ENCODE measurements around the gene BTNL2.

BTNL2 gene

DNA sequence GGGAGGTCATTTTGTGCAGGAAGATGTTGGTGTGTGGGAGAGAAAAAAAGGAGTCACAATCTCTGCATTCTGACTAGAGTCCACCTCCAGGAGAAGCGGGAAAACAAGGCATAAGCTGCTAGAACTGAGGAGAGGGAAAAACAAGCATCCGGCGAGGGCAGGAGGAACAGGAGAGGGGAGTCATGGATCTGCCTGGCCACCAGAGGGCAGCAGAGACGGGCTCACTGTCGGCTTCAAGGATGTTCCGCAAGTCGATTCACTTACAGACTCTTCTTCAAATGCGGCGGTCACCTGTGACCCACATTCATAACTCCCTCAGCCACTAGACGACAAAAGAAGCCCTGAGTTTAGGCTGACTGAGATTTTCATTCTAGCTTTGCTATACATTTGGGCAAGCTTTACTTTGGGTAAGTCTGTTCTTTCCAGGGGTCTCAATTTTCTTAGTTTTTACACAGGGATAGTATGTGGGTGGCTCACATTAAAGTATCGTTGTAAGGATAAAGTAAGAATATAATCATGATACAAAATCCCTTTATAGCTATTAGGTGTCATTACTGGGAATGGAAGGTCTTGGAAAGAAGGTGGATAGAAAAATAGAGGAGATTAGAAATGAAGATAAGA is 6.6 kb upstream of the BTNL2 start:
- peak; percentile 88 for DNase-seq

DNA sequence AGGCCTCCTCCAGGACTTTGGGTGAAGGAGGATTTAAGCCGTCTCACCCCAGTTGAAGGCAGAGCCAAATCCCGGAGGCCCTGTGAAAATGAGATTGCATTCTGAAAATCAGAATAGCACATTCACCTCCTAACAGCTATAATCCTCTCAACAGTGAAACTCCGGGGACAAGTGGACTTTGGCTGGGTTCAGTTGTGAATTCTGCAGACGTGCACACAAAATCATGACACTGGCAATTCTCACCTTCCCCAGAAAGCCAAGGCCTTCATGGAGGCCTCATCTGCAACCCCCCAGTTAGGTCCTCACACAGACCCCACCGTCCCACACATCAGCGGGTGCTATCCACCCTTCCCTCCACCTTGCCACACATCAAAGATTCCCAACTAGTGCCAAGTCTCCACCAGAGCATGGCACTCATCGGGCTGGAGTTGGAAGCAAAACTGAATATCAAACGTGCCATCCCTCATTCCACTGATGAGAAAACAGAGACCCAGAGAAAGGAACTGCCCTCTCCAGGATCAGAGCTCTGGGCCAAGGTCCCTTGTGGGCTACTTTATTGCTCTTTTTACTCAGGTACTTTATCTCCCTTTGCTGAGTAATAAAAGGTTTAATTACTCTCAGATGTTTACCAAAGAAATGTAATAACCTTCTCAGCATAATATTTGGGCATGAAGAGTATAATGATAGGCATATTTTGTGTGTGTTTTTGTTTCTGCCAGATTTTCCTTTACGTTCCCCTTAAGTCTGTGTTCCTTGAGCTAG is 4.8 kb upstream of the BTNL2 start:
- DNase-seq, result no peak

DNA sequence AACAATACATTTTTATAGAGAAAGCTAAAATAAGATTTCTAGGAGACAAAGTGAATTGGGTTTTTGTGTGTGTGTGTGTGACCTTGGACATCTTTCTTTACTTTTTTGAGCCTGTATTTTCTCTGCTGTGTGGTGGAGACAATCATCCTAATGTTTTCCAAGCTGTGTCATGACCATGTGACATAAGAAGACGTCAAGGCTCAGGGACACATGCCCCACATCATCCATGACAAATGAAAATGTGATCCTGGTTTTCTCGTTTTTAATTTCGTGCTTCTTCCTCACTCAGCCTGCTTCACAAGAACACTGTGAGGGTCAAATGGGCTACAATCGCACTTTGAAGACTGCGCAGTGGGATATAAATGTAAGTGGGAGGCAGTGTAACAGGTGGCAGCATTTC is 3.9 kb upstream of the BTNL2 start:
- no peak for DNase-seq

DNA sequence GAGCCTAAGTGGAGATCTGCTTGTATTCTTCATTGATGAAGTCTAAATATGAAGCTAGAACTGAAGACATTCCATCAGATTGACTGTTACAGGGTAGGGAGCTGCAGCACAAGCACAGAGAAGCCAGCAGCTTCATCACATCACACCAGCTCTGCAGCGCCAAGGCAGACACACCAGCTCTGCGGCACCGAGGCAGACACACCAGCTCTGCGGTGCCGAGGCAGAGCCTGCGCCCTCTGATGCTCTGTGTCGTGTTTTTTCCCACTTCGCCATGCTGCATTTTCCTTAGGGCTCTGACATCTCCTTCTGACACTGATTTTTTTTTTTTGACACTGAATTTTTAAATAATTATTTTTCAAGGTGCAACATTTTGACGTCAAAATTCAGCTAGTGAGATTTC is 784 bp downstream of the BTNL2 start:
- no peak for DNase-seq

DNA sequence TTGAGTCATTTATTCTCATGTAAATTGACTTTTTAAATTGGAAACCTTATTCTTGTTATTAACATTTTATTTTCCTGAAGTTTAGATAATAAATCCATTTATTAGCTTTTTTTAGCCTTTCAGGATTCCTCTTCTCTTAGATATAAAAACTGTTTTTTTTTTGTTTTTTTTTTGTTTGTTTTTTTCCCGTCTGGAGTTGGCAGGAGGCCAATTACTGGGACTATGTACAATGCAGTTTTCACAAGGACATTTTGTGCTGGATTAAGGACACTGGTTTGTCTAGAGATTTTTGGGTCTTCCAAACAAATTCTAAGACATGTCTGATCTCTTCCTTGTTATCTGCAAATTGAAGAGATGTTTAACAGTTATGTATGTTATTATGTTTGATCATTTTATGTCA is 1.3 kb downstream of the BTNL2 start:
- no peak for DNase-seq

DNA sequence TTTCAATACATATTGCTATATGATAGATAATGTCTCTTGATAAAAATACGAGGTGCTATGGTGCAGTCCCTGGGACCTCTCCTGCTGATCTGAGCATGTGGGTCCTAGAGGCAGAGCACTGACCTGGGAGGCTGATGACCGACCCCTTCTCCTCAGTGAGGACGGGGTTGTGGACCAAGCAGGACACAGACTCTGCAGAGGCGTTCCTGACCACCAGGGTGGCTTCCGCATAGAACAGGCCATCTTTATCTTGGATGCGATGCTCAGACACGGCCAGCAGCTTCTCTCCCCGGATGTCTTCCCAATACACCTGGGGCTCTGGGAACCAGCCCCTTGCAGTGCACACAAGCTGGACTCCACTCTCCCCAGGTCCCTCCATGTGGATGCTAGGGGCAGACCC is 4.2 kb downstream of the BTNL2 start:
- DNase-seq, result no peak

DNA sequence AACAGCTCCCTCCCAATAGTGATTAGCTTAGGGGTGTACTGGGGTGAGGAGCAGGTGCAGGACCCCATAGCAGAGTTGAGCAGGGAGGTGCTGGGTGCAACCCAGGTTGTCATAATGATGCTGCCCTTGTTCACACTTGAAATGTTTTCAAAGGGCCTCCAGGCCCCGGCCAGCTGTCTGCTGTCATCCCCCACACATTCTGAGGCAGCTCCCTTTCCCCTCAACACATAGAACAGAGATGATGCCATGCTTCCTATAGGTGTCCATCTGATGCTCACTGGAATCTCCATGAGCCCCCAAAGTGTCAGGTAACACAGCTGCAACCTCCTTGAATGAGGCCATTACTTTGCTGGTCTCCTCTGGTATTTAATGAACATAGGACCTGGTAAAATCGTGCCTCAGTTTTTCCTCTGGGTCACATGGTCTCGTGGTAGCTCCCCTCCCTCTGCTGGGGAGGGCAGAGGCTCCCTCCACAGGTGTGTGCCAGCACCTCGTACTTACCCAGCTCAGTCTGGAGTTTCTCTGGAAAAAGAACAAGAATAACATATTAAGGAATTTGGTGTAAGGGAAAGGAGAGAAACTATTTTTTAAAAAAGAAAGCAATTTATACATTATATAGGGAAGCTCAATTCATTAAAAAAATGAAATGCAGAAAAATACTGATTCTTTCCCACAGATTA is 5.6 kb downstream of the BTNL2 start:
- DNase-seq, result no peak

DNA sequence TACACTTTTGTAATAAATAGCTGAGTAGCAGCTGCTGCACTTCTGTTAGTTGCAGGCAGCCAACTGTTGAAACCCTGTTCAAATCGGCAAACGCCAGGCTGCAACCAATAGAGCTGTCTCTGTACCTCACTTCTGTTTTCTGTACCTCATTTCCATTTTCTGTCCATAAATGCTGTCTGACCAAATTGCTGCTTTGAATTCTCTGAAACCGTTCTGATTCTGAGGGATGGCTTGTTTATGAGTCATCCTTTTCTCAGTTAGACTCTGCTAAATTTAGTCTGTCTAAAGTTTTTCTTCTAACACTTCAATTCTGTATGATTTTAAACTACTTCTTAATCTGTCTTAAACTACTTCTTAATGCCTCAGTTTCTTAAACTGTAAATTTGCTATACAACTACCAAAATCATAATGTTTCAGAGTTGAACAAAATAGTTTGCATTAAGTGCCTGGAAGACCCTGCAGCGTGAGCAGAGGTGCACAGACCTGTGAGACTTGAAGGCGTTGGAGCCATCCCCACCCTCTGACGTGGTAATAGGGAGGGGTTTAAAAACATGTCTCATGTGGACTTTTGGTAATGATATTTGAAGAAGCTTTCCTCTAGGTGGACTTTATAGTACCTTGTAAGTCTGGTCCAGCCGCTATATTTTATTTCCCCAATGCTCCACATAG is 9.6 kb downstream of the BTNL2 start:
- DNase-seq, result no peak

DNA sequence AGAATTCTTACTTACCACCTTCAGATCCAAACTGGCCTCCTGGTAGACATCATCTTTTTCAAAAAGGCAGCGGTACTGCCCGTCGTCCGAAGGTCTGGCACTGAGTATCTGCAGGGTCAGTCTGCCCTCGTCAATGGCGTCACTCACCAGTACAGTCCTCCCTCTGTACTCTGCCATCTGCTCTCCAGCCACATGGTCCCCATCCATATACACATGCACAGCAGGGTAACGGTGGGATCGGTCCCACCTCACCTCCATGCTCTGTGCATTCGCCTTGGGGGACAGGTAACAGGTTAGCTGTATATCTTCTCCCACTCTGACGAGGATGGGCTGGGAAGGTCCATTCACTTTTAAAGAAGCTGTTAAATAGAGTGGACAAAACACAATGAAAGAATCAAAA is 11.0 kb downstream of the BTNL2 start:
- no peak for DNase-seq

DNA sequence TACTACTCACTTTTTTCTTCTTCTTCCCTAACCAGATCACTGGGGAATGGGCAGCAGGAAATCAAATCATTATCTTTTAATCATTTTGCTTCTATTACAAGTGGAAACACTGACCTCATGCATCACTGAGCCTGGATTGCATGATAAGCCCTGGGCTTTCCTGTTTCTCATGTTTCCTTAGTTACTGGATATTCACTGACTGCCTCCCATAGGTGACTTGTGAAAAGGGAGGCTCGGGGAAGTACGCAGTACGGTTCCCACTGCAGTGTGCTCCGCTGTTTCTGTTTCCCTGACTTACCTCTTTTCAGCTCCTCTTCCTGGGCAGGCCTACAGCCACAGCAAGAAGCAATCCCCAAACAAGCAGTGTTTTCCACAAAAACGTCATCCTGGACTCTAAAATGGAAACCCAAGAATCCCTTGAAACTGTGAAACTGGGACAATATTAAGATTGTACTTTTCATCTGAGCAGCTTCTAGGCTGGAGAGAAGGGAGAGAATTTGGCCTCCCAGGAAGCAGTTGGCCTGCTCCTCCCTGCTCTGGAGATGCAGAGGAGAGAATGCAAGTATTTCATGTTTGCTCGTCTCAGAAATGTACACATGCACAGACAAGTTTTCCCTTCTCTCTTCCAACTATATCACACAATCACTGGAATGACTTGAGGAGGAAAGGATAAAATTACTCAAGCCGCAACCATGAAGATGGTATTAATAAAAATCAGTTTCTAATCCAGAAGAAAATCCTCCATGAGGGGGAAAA is 13.1 kb downstream of the BTNL2 start:
- peak; percentile 45 for DNase-seq

DNA sequence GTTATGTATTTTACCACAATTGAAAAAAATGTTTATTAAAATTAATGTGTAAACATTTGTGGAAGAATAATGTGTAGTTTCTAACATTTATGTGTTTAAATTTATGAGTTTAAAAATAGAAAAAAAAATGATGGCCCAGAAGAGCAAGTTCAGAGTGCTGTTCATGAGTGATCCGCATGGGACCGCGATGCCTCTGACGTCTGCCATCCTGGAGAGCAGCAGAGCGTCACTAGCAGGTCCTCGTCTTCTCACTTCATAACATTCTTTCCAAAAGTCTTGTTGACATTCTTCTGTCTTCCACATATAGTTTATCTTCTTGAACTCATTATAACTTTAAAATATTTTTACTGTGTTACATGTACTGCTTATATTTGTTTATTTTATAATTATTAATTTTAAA is 15.5 kb downstream of the BTNL2 start:
- no peak for DNase-seq

DNA sequence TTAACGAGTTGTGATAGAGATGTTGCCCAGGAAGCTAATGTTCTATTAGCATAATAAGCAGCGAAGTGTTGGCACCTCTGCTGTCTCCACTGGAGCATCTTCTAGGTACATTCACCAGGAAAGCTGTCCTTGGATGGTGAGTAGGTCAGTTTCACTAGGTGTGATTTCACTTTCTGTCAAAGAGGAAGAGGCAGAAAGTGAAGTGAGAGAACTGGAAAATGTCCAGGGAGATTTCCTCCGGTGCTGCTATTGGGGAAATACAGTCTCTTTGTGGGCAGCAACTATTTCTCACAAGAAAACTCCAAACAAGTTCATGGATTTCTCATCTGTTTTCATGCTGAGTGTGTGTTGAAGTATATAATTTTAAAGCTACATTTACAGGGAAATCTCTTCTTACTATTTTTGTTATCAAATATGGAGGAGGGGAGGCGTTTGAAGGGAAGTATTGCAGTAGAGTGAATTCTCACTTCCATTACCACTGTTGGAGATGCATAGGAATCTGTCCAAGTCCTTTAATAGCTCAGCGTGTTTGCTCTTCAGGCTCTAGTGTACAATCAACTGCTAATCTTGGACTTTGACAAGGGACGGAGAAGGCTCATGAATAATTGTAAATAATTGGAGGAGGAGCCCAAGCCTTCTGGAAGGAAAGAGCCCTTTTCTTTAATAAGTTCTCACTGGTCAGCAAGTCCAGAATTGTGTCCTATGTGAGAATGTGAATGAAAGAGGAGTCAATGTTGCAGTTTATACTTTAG is 19.2 kb downstream of the BTNL2 start:
- no peak for DNase-seq

DNA sequence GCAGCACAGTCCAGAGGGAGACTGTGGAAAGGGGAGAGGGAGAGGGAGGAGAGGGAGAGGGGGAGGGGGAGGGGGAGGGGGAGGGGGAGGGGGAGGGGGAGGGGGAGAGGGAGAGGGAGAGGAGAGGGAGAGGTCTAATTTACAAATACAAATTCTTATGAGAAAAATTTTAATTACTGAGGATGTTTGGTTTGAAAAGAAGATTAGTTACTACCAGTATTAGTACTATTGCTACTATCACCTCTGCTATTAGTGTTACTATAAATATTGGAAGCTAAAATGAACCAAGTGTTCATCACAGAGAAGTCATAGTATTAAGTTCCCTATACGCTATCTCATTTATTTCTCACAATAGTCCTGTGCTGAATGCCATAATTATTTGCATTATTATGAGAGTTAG is 20.9 kb downstream of the BTNL2 start:
- DNase-seq, result no peak

DNA sequence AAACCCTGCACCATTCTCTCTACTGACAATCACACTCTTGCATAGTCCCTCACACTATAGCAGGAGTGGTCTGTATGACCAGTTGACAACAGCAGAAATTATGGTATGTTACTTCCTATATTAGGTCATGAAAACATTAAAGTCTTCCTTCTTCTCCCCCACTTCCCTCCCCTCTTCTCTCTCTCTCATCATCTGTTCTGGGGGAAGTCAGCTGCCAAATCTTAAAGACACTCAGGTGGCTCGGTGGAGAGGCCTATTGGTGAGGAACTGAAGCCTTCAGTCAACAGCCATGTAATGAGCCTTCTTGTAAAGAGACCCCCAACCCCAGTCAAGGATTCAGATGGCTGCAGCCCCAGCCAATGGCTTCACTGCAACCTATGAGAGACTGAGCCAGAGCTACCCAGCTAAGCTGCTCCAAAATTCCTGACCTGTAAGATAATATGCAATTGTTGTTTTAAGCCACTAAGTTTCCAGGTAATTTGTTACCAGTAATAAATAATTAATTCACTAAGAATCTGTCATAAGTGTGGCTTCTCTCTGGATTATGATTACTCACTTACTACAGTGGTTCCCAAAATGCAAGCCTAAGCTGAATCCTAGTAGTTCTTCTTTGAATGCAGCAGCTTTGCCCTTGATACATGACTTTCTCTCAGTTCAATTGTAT is 24.1 kb downstream of the BTNL2 start:
- DNase-seq, result peak; percentile 12

DNA sequence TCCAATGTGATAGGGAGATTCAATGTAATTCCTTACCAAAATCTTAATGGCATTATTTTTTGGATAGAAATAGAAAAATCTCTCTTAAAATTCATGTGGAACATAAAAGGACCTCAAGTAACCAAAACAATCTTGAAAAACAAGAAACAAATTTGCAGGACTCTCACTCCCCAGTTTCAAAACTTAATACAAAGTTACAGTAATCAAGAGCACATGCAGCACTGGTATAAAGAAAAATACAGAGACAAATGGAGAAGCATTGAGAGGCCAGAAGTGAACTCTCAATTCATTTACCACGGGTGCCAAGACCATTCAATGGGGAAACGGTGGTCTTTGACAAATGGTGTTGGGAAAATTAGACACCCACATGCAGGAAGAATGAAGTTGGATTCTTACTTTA is 27.4 kb downstream of the BTNL2 start:
- DNase-seq, result no peak

DNA sequence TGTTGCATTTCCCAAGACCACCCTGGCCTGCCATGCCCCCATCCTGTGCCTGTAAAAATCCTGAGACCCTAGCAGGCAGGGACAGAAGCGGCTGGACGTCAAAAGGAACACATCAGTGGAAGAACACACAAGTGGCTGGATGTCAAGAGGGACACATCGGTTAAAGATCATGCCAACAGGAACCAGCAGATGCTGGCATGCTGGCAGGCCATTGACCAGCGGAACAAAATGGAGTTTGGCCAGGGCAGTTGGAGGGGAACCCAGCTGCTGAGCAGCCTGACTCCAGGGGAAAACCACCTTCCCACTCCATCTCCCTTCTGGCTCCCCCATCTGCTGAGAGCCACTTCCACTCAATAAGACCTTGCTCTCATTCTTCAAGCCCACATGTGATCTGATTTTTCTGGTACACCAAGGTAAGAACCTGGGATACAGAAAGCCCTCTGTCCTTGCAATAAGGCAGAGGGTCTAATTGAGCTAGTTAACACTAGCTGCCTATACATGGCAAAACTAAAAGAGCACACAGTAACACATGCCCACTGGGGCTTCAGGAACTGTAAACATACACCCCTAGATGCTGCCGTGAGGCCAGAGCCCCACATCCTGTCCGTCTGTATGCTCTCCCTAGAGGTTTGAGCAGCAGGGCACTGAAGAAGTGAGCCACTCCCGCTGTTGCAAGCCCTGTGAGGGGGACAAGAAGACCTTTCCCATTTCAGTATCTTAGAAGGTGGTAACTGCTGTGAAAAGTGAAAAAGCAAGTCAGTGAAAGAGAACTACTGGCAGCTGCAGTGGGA is 31.0 kb downstream of the BTNL2 start:
- no peak for DNase-seq

DNA sequence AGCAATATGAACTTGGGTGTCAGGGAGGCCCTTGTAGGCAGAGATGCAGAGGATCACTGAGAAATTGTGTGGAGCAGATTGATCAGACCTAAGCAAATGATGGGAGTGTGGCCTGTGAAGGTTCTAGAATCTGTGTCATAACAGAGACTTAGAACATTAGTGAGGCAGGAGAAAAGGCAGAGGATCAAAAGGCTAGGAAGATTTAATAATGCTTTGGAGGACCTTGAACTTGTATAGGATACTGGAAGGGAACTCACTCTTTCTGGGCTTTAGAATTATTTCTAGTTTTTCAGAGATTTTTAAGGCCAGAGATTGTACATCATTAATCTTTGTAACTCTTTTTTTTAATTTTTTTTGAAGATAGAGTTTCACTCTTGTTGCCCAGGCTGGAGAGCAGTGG is 35.2 kb downstream of the BTNL2 start, which contains the start of gene TSBP1:
TSS of gene TSBP1 (minus strand) at position 101 of the 400 bp plus-strand sequence. CDS start 197 bp downstream, outside the sequence.
- DNase-seq, result no peak

DNA sequence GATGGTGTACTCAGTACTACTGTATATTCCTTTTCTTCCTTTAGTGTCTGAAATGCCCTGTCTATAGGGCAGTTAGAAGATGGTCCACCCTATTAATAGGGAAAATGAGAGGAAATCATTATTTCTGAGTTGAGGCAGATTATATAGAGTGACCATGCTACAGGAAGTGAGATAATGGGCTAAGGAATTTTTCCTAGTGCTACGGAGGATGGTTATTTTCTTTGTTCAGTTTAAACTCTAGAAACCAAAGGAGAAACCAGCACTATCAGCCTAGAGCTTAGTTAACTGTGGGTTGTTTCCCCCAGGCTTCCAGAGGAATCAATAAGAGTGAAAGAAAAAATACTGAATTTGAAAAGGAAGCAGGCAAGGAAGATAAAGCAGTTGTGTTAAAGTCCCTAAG is 35.8 kb downstream of the BTNL2 start:
- DNase-seq, result no peak

DNA sequence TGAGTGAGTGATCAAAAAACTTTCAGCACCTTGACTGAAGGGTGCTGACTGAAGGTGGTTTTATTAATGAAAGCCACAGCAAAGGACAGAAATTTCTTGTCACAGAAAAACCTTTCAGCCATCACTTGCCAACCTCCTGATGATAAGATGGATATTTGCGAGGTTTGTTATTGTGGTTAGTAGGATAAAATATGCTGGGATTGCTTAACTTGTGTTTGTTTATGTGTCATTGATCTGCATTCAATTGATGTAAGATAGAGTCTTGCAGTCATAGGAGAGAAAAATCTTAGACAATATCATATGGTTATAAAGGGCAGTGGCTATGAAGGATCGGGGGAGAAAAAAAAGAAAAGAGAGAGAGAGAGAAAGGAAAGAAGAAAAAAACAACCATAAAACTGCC is 36.5 kb downstream of the BTNL2 start:
- no peak for DNase-seq

DNA sequence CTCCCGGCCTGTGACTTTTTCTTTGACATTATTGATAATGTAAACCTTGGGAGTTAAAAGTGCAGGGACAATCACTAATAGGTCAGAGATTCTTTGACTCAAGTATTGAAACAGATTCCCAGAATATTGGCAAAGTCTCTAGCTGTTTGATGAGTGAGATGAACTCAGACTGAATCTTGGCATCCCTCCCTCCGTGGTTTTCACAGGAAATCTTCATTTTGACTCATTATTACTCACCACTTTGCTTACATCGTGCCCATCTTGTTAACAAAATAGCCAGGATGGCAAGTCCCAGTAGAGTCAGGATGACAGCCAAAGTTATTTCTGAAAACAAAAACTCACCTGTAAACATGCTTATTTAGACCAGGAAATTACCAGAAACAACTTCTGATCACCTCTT is 37.3 kb downstream of the BTNL2 start:
- DNase-seq, result no peak

DNA sequence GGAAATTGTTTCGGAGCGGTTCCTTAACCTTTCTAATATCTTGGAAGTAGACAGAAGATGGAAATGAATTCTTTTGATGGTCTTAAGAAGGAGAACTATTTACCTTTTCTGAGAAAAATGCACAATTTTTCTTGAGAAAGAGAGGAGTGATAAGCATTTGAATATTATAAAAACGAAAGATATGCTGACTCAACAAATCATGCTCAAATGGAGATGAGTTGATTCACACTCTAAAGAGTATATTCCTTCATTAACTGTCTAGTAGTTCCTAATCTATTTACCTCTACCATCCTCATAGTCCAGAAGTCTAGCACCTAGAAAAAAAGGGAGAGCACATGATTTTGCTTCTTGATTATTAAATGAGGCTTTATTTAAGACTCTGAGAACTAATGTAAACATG is 39.3 kb downstream of the BTNL2 start:
- DNase-seq, result no peak
